GM21825 (cell line): ENCODE measurements around the gene PLPP6.
A peak's percentile ranks its signal among the peaks of the same experiment; 100 is the strongest.

ENCODE experiments used
- ATAC-seq: cut with Tn5 transposase; IDR thresholded peaks from one replicate; pipeline ENCODE4 v1.9.1; 2021; ENCODE audit warnings: mild to moderate bottlenecking, moderate library complexity; ENCODE audit not compliant: unreplicated experiment

The PLPP6 gene

DNA sequence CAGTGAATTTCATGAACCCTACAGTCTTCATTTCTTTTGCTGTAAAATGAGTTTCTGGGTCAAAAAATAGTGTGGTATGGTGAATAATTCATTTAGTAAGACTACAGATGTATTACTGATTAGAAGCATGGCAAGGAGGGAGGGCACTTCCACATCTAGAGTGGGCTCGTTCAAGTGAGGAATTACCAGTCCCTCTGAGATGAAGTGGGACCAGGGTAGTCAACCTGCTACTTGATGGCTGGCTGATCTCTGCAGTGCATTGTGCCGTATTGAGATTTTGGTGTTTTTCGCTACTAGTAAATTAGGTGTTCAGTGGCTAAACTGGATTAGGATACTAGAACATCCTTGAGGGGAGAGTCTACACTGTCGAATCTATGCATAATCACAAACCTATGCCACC lies 28.1 kb downstream of the PLPP6 start:
- ATAC-seq: peak; percentile 51

DNA sequence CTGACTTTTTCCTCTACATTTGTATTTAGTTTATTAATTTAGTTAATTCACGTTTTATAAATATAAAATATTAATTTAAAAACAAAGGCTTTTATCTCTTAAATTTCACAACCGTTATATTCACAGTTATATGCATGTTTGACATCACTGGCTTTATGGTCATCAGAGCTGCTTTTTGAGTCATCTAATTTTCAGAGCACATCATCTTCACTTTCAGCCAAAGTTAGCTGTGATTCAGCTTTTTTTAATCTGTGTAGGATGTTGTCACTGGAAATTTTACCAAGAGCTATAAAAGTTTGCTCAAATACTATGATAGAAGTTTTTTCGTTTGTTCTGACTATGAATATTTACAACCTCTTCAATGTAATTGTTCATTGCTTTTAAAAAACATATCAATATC lies 29.7 kb downstream of the PLPP6 start:
- ATAC-seq: no peak

DNA sequence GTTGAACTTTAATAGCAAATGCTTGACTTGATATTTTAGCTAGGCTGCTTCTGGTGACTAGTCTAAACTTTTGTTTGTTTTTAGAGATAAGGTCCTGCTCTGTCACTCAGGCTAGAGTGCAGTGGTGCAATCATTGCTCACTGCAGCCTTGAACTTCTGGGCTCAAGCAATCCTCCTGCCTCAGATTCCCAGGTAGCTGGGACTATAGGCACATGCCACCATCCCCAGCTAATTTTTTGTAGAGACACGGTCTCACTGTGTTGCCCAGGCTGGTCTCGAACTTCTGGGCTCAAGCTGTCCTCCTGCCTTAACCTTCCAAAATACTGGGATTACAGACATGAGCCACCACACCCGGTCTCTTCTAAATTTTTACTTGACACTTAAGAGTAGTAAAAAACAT lies 38.0 kb downstream of the PLPP6 start:
- ATAC-seq: no peak

DNA sequence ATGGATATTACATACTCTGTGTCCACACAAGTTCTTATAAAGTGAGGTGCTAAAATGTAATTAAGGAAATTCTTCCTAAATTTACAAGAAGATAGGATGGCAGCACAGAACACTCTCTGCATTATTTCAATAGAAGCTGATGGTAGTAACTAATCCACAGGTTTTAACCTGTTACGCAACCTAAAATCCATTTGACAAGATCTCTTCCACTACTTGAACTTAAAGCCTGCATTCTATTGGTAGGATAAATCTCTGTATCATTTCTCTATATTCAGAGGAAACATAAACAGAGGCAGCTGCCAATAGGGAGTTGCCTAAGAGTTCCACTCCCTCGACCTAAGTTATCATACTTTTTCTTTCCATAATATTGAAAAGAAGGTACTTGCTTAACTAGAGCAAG lies 38.8 kb downstream of the PLPP6 start:
- no peak for ATAC-seq

DNA sequence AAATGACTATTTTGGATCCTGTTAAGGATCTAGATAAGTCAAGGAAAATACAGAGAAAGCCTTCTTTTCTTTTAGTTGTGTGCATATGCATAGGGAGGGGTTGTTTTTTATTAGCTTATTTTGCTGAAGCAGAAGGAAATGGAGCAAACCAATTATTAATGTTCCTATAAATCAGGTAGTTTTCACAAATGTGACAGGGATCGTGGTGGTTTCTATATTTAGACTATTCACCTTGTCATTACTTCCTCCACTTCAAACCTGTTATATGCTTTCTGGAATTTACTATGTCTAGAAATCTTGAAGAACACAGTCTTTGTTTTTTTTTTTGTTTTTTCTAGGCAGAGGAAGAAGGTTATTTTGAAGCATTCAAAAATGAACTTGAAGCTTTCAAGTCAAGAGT lies 39.4 kb downstream of the PLPP6 start:
- no peak for ATAC-seq

DNA sequence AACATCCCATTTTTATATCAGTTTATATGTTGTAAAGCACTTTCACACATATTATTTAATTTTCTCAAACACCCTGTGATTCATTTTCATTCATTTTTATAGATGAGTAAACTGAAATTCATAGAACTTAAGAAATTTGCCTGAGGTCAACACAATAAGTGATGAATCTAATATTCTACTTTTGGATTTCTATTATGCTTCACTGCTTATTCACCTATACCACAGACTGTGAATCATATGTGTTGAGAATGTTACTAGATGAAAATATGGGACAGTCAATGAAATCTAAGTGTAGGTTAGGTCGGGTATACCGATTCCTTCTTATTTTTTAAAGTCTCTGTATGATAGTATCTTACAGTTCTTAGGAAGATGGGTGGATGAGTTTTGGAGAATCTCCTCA lies 42.0 kb downstream of the PLPP6 start:
- no peak for ATAC-seq

DNA sequence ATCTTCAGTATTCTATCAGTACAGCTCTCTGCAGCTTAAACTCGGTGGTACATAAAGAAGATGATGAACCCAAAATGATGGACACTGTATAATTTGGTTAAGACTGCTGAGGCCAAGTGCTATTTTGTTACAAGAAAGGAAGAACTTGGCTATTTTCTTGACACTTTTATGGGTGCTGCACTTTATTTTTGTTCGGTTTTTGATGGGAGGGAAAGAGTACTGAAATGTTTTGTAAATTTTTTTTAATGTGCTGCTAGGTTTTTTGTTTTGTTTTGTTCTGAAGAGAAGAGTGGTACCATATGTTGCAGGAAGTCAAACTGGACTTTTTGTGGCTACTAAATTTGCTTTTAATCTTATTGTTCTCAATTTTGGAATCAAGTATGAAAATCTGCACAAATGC lies 43.9 kb downstream of the PLPP6 start:
- no peak for ATAC-seq

DNA sequence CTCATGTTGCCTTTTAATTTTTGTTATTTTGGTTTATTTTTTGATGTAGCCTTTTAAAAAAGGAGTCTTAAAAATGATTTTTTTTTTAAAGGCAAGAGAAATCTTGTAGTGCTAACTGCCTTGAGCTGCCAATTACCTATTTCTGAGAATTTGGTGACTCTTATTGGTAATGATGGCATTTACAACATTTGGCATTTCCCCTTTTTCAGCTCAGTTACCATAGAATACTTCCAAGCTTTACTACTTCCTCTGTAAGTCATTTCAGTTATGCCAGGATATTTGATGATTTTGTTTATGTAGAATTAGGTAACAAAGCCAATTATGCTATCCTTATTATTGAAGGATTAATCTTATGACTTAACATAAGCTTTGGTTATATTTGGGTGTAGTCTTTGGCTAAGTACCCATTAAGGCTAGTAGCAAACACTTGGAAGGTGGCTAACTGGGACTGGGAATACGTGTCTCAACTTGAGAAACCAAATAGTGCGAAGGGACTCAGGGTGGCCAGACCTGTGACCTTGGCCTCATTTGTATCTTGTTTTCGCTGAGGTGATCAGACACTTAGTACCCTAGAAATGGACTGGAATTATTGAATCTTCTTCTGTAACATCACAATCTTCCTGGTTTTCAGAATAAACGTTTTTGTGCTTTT lies 45.0 kb downstream of the PLPP6 start:
- ATAC-seq: no peak

DNA sequence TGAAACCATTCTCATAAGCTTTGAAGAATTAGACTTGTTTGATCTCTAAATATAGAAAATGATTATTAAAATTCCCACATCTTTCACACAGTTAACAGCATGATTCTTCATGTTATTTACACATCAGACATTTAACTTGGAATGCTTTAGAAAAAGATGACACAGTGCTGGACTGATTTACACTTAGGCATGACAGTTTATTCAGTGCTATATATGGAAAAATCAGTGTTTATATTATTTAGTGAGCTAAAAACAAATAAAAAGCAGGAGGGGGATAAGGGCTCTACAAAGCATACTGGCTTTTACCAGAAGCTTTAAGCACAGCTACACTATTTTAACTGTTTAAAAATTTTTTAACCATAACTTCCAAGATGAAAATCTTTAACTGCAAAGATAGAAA lies 47.3 kb downstream of the PLPP6 start:
- no peak for ATAC-seq

DNA sequence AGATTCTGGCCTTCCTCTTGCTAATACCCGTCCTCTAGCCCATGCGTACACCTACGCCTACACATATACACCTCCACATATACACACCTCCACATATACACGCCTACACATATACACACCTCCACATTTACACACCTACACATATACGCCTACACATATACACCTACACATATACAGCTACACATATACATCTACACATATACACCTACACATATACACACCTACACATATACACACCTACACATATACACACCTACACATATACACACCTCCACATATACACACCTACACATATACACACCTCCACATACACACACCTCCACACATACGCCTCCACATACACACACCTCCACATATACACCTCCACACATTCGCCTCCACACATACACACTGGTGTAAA lies 51.8 kb downstream of the PLPP6 start:
- ATAC-seq: no peak

DNA sequence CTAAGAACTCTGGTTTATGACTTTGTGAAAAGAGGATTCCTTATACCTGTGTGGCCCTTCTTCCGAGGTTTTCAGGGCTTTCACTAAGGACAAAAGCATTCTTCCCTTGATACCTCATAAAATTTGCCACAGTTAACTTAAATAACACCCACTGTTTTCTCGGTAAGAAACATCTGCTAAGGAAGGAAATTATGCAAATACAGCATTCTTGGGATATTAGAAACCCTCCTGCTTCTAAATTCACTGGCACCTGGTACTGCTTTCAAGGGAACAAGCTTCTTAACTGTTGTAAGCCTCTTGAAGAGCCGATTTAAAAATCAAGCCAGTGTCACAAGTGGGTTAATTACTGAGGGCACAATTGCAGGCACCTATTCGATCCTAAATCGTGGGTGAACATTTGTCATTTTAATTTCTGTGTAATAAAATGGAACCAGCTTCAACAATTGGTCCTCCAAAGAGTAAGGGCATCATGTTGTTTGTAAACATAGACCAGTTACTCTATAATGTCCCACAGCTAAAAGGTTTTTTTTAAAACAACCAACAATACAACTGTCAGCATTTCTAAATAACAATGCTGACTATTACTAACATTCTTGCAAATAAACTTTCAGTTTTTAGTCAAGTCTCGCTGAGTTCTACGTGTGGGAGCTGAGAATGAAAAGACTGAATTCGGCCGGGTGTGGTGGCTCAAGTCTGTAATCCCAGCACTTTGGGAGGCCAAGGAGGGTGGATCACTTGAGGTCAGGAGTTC lies 52.3 kb downstream of the PLPP6 start:
- ATAC-seq: no peak
